T-cell (primary cell): ENCODE measurements around the gene SIRT7. TPM values are rescaled to one million over a fixed set of nuclear protein-coding genes. Genes with fewer than 3 reads are reported as not detected.

Experiments
- ATAC-seq, 4 experiments: fragments of 200-7000 bp in 3 of 4; fragments of 150-1000 bp in 1 of 4; cut with Tn5 transposase; replicated peaks in 1 of 4; 1 replicate in 3 of 4; 2 replicates in 1 of 4; pipeline ENCODE4 v1.10.0; 2021; ENCODE audit warnings: moderate library complexity in 3 of 4, mild to moderate bottlenecking in 2 of 4, moderate number of reproducible peaks in 1 of 4
- CTCF ChIA-PET, 2 donors: fragments of 300-600 bp; sonication (Branson Sonifier 250); formaldehyde crosslinking; loops; one replicate each; lab custom pipeline; 2022; ENCODE audit warnings: antibody characterized with exemption in 2 of 2; lab: Charles Lee
- POLR2A ChIA-PET, 2 donors: fragments of 300-600 bp; sonication (Branson Sonifier 250); formaldehyde crosslinking; loops; one replicate each; lab custom pipeline; 2022; ENCODE audit warnings: antibody characterized with exemption in 2 of 2; lab: Charles Lee
- DNase-seq, 35 experiments: peaks; one replicate each; pipeline versions ENCODE4 v3.0.0 to v3.0.0-alpha.2; 2013 to 2023
- H3K27ac ChIP-seq: one replicate; pipeline ENCODE4 v1.5.1; 2013; ENCODE audit warnings: low read length
- H3K27me3 ChIP-seq, 2 experiments: replicated peaks in 1 of 2; 1 replicate in 1 of 2; 2 replicates in 1 of 2; pipeline versions ENCODE4 v1.6.1 to v1.7.0; 2013; ENCODE audit warnings: low read length in 1 of 2, mixed read lengths in 1 of 2; ENCODE audit not compliant: control insufficient read depth in 2 of 2, insufficient read depth in 2 of 2; ENCODE audit errors: extremely low read depth in 1 of 2
- H3K36me3 ChIP-seq, 2 donors: 1 replicate in 1 of 2; 2 replicates in 1 of 2; pipeline versions ENCODE4 v1.6.1 to v1.7.0; 2013; ENCODE audit warnings: low read length in 1 of 2; ENCODE audit not compliant: control insufficient read depth in 2 of 2, insufficient read depth in 1 of 2; ENCODE audit errors: extremely low read depth in 1 of 2
- H3K4me1 ChIP-seq, 2 experiments: 1 replicate in 1 of 2; 2 replicates in 1 of 2; pipeline versions ENCODE4 v1.6.1 to v1.7.0; 2013; ENCODE audit warnings: low read length in 2 of 2, mixed read lengths in 1 of 2; ENCODE audit not compliant: insufficient read depth in 2 of 2, control insufficient read depth in 1 of 2; ENCODE audit errors: extremely low read depth in 1 of 2
- H3K4me3 ChIP-seq, 2 donors: 1 replicate in 1 of 2; 2 replicates in 1 of 2; pipeline versions ENCODE4 v1.5.1 to v1.7.0; 2013; ENCODE audit warnings: mild to moderate bottlenecking in 2 of 2, low read length in 1 of 2, moderate library complexity in 1 of 2; ENCODE audit not compliant: control insufficient read depth in 1 of 2; ENCODE audit errors: extremely low read depth in 1 of 2
- H3K9me3 ChIP-seq: 2 replicates; pipeline ENCODE4 v1.7.0; 2013
- H3K27ac Mint-ChIP-seq, 2 donors: one replicate each; pipeline ENCODE4 v1.8.0; 2020 to 2021; ENCODE audit warnings: mild to moderate bottlenecking in 2 of 2, mixed read lengths in 2 of 2
- H3K27me3 Mint-ChIP-seq, 2 donors: one replicate each; pipeline ENCODE4 v1.8.0; 2021 to 2022; ENCODE audit warnings: mixed read lengths in 2 of 2
- H3K36me3 Mint-ChIP-seq: one replicate; pipeline ENCODE4 v1.8.0; 2021; ENCODE audit warnings: mixed read lengths
- H3K4me1 Mint-ChIP-seq, 3 donors: one replicate each; pipeline ENCODE4 v1.8.0; 2020 to 2022; ENCODE audit warnings: mixed read lengths in 3 of 3, mild to moderate bottlenecking in 1 of 3
- H3K4me3 Mint-ChIP-seq, 3 donors: one replicate each; pipeline ENCODE4 v1.8.0; 2020 to 2022; ENCODE audit warnings: mild to moderate bottlenecking in 3 of 3, mixed read lengths in 3 of 3, moderate library complexity in 3 of 3
- H3K9me3 Mint-ChIP-seq, 3 donors: one replicate each; pipeline ENCODE4 v1.8.0; 2020 to 2022; ENCODE audit warnings: mixed read lengths in 3 of 3
- WGBS: methylation state at CpG from one replicate; pipeline ENCODE4 v1.1.5; 2013; ENCODE audit warnings: missing lambda C conversion rate; ENCODE audit not compliant: insufficient coverage; 5-methylcytosine and 5-hydroxymethylcytosine counted together
- total RNA-seq, 35 experiments: library from RNA in 6 of 35; stranded (reverse) in 6 of 35; fragments of 120-200 nt in 1 of 35; gene quantifications; one replicate each; pipeline versions ENCODE4 v1.2.1 to v1.2.4 and lab custom pipeline; 2013 to 2026

The SIRT7 gene
- total RNA-seq, 5 donors from 2014 or later (not counting 1 experiment from before 2014, with no cell fraction given): 54.3 to 96.2 (median 77.4) TPM

DNA sequence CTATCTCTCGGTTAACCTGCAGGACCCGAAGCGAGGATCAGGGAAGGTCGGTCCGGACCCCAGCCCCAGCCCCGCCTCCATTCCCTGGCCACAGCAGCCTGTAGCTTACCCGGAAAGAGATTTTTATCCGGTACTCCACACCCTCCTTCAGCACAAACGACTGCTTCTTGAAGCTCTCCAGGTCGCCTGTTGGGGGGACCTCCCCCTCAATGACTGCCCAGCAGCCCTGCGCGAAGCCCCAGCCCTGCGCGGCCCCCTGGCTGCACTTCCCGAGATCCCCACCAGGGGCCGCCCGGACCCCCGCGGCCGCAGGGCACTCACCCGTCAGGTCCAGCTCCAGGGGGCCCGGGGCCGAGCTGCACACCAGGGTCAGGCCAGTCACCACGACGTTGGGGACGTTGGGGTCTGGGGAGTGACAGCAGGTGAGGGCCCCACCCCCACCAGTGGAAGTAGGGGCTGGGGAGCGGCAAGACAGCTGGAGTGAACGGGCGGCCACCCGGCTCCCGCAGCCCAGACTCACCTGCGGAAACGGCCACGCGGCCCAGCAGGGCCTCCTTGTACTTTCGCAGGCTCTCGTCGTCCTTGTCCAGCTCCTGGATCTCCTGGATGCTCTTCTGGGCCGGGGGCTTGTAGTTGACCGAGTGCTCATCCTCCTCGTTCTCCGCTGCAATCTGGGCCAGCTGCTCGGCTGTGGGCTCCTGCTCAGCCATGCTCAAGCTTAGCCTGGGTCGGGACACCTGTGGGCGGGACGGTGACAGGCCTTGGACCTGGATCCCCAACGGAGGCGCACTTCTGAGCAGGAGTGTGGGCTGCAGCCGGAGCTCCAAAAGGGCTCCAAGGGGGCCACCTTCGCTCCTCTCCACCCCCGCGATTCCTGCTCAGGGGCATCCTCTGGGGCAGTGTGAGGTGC is 48.5 kb downstream of the SIRT7 start:
- DNase-seq (peak in 8 of 35 experiments; percentile 15 to 50 (median 28)), ATAC-seq (no peak)
- ChIA-PET CTCF (interaction anchor here (0.5 to 0.7 kb wide), 2 partner anchors 81 to 84 kb away, joined by 3 to 4 read pairs; no protein-coding TSS in a partner anchor), POLR2A (no interaction called here)
- H3K4me1 ChIP-seq: peaks cover 10 to 66% of the 10 kb centered on the region in 2 experiments
- H3K27me3 ChIP-seq: no peaks in the 10 kb centered on the region
- H3K27ac ChIP-seq: peak overlapping the region; percentile 69
- Mint-ChIP-seq H3K4me1 (peaks cover 35 to 51% (median 39%) of the 10 kb centered on the region in 3 donors), H3K27ac (peak overlapping the region; percentile 87 to 88), H3K9me3 (no peaks in the 10 kb centered on the region), H3K36me3 (no peaks in the 10 kb centered on the region), H3K27me3 (no peaks in the 10 kb centered on the region), H3K4me3 (peak overlapping the region; percentile 81 to 84 (median 82))
- WGBS: 45% methylated on average over 40 of the region's 52 CpGs
- no peaks in the 10 kb centered on the region for H3K9me3 ChIP-seq
- peaks cover 12 to 30% of the 10 kb centered on the region in 2 donors for H3K36me3 ChIP-seq
- H3K4me3 ChIP-seq: peak overlapping the region; percentile 62 to 81

DNA sequence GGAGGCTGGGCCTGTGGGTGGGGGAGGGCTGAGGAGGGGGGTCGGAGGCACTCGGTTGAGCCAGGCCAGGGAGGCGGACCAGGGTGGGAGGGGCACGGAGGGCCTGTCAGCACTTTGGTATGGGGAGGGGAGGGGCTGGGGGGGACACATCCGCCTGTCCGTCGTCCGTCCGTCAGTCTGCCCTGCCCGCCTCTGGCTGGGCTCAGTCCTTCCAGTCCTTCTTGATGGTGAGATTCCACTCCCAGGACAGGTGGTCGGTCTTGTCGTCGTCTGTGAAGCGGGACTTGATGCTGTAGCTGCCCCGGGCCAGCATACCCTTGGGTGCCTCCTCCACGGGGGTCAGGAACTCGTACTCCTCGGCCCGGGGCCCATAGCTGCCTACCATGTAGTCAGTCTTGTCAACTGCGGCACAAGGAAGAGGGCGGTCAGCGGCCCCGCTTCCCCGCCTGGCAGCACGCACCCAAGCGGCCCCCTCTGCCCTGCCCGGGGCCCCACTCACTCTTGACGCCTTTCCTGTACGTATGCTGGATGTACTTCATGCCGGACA is 49.2 kb downstream of the SIRT7 start:
- ATAC-seq (no peak), DNase-seq (no peak)
- Histone ChIP-seq H3K4me1 (peaks cover 10 to 71% of the 10 kb centered on the region in 2 experiments), H3K4me3 (no peak overlapping the region), H3K27me3 (no peaks in the 10 kb centered on the region), H3K36me3 (peaks cover 12 to 34% of the 10 kb centered on the region in 2 donors), H3K9me3 (no peaks in the 10 kb centered on the region), H3K27ac (peak overlapping the region; percentile 44)
- POLR2A ChIA-PET: no interaction called here
- Mint-ChIP-seq H3K4me3 (peak overlapping the region in 2 of 3 donors; percentile 41 to 81), H3K9me3 (no peaks in the 10 kb centered on the region), H3K4me1 (peaks cover 34 to 47% (median 35%) of the 10 kb centered on the region in 3 donors), H3K27ac (no peak overlapping the region), H3K27me3 (no peaks in the 10 kb centered on the region), H3K36me3 (no peaks in the 10 kb centered on the region)
- 89% methylated on average over 20 of the region's 30 CpGs for WGBS
- CTCF ChIA-PET: no interaction called here

DNA sequence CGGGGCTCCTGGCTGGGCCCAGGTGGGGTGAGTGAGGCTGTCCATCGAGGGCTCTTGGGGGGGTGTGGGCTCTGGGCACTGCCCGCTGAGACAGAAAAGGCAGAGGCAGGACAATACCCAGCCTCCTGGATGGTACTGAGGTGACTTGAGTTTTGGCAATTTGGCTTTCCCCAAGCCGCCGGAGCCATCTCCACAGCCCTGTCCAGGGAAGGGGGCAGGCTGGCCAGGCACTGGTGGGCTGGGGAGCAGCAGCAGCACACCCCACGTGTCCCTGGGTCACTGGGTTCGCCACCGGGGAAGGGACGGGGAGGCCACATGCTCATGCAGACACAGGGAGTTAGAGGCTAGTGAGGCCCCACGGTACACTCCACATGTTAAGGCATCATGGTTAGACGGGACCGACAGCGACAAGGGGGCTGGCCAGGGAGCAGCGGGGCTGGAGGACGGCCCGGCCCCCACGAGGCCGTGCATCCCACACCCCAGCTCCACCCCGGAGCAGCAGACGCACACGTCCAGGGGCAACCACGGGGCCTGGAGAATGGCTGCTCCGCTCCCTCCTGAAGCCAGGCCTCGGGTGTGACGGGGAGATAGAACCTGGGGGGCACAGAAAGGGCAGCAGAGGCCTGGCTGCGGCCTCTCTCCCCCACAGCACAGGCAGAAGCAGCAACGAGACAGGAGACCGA is 49.8 kb downstream of the SIRT7 start:
- ChIA-PET CTCF (no interaction called here), POLR2A (no interaction called here)
- H3K4me3 ChIP-seq: no peak overlapping the region
- peaks cover 12 to 39% of the 10 kb centered on the region in 2 donors for H3K36me3 ChIP-seq
- H3K4me1 ChIP-seq: peaks cover 10 to 69% of the 10 kb centered on the region in 2 experiments
- ATAC-seq (no peak), DNase-seq (no peak)
- WGBS: 90% methylated on average over 18 of the region's 28 CpGs
- Mint-ChIP-seq H3K27ac (no peak overlapping the region), H3K4me1 (peaks cover 37 to 50% (median 39%) of the 10 kb centered on the region in 3 donors), H3K9me3 (no peaks in the 10 kb centered on the region), H3K4me3 (peak overlapping the region in 2 of 3 donors; percentile 37 to 81), H3K36me3 (peaks cover 3% of the 10 kb centered on the region), H3K27me3 (no peaks in the 10 kb centered on the region)
- H3K27ac ChIP-seq: no peak overlapping the region
- no peaks in the 10 kb centered on the region for H3K27me3 ChIP-seq
- no peaks in the 10 kb centered on the region for H3K9me3 ChIP-seq

DNA sequence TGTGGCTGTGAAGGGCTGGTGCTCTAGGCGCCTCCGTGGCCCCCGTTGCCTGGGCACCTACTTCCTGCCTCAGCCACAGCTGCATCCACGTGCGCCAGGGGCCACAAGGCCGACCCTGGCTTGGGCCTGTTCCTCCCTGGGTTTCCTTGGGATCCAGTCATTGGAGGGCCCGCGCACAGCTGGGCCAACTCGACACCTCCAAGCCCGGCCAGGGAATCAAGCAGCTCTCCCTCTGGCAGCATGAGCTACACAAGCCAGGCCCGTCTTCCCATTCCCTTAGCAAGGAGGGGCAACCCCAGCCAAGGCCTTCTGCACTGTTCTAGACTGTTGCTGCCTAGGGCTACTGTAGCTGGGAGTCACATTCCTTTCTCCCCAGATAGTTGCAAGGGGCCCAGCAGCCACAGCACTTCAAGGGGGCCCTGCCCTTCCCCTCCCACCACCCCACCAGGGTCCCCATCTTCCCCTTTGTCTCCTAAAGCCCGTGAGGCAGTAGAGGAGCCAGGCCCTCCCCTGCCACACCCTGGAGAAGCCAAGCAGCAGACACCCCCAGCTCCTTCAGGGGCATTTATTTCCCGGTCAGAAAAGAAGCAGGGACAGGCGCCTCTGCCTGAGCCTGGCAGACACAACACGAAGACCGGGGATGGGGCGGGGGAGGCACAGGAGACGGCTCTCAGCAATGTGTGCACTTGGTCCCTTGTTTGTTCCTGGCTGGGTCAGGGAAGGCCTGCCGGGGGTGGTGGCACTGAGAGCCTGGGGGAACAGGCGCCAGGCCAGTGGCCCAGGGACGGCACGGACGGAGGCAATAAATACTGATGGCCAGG is 50.6 kb downstream of the SIRT7 start:
- Histone ChIP-seq H3K4me3 (no peak overlapping the region), H3K9me3 (no peaks in the 10 kb centered on the region), H3K27me3 (no peaks in the 10 kb centered on the region), H3K27ac (peak overlapping the region; percentile 48), H3K4me1 (peaks cover 7 to 66% of the 10 kb centered on the region in 2 experiments), H3K36me3 (peaks cover 15 to 40% of the 10 kb centered on the region in 2 donors)
- H3K9me3 Mint-ChIP-seq: no peaks in the 10 kb centered on the region
- peak overlapping the region in 2 of 3 donors; percentile 17 to 81 for H3K4me3 Mint-ChIP-seq
- ATAC-seq (no peak), DNase-seq (peak in 6 of 35 experiments; percentile 16 to 28 (median 24))
- H3K27ac Mint-ChIP-seq: peak overlapping the region; percentile 55 to 76
- 55% methylated on average over 22 of the region's 23 CpGs for WGBS
- peaks cover 36 to 49% (median 39%) of the 10 kb centered on the region in 3 donors for H3K4me1 Mint-ChIP-seq
- peaks cover 3% of the 10 kb centered on the region for H3K36me3 Mint-ChIP-seq
- no peaks in the 10 kb centered on the region for H3K27me3 Mint-ChIP-seq
- CTCF ChIA-PET: no interaction called here
- POLR2A ChIA-PET: interaction anchor here in 1 of 2 donors (0.6 kb wide), 1 partner anchor 109 kb away, joined by 3 read pairs; no protein-coding TSS in a partner anchor

DNA sequence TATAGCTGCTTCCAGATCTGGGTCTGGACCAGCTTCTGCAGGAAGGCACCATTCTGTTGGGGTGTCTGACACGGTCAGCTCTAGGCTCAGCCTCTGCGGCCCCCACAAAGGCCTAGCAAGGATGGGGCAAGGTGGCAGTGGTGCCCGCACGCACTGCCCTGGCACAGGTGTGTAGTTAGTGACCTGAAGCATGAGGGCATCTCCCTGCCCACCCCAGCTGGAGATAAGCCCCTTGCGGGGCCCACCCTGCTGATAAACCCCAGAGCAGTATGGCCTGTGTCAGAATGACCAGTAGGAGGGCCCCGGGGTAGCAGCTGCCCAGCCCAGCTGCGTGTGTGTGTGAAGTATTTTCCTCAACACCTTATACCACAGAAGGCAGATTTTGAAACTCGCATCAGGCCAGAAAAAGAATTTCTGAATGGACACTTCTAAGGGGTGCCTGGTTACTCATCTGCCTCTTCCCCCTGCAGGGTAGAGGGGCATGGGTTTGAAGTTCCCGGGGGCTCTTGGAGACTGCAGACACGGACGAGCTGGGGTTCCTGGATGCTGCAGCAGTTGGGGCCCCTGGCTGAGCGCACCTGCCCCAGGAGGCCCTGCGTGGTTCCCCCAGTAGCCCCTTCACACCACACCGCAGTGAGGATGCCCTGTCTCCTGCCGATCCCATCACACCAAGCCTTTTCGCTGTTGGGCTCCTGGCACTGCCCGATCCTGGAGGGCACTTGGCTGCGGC is 51.4 kb downstream of the SIRT7 start:
- CTCF ChIA-PET: no interaction called here
- H3K27ac Mint-ChIP-seq: peak overlapping the region; percentile 34 to 76
- ATAC-seq (no peak), DNase-seq (peak in 3 of 35 experiments; percentile 18 to 19 (median 19))
- no peaks in the 10 kb centered on the region for H3K9me3 Mint-ChIP-seq
- H3K27me3 ChIP-seq: no peaks in the 10 kb centered on the region
- H3K4me3 Mint-ChIP-seq: peak overlapping the region in 1 of 3 donors; percentile 27
- H3K9me3 ChIP-seq: no peaks in the 10 kb centered on the region
- H3K4me1 ChIP-seq: peaks cover 10 to 65% of the 10 kb centered on the region in 2 experiments
- H3K4me3 ChIP-seq: no peak overlapping the region
- peaks cover 3% of the 10 kb centered on the region for H3K36me3 Mint-ChIP-seq
- H3K27me3 Mint-ChIP-seq: no peaks in the 10 kb centered on the region
- WGBS: 61% methylated on average over 5 of the region's 18 CpGs
- H3K27ac ChIP-seq: peak overlapping the region; percentile 48
- H3K4me1 Mint-ChIP-seq: peaks cover 35 to 48% (median 38%) of the 10 kb centered on the region in 3 donors
- H3K36me3 ChIP-seq: peaks cover 15 to 40% of the 10 kb centered on the region in 2 donors
- POLR2A ChIA-PET: interaction anchor here in 1 of 2 donors (0.6 kb wide), 1 partner anchor 109 kb away, joined by 3 read pairs; no protein-coding TSS in a partner anchor
